NCI-H748 (cell line): ENCODE data around the gene C12orf50.
"Not testable (repeated sequence)": the region's sequence is repeated elsewhere in the genome, so short reads cannot be mapped to it uniquely, and the experiment has no call there.

Source experiments
- DNase-seq: peaks from one replicate; lab custom pipeline; 2025; ENCODE audit not compliant: unreplicated experiment; lab: John Stamatoyannopoulos, UW

The C12orf50 gene

DNA sequence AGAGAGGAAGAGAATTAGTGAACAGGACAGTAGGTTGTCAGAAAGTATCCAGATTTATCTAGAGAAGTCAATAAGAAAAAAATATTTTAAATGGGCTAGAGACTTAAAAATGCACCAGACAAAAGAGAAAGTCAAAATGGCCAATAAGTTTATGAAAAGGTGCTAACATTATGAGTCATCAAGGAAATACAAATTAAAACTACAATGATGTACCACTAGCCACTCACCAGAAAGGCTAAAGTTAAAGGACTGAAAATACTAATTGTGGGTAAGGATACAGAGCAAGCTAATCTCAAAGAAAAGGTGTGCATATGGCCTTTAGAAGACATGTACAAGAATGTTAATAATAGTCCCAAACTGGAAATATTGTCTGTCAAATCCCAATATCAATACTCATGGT lies 37.7 kb downstream of the C12orf50 start:
- DNase-seq, result no peak

DNA sequence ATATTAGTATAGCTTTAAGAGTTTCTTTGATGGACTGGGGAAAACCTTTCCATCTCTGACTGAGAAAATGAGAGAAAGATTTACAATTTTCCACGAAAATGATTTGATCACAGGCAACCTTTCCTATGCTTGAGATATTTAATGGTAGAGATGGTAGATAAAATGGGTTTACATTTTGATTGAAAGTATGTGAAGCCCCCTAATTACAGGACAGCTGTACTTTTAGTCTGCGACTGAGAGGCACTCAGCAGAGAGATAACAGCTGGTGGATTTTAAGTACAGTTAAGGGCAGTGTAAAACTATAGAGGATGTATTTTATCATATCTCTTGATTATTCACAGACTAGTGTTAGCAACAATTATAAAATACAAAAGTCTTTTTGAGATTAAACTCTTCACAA lies 40.7 kb downstream of the C12orf50 start:
- DNase-seq, result no peak

DNA sequence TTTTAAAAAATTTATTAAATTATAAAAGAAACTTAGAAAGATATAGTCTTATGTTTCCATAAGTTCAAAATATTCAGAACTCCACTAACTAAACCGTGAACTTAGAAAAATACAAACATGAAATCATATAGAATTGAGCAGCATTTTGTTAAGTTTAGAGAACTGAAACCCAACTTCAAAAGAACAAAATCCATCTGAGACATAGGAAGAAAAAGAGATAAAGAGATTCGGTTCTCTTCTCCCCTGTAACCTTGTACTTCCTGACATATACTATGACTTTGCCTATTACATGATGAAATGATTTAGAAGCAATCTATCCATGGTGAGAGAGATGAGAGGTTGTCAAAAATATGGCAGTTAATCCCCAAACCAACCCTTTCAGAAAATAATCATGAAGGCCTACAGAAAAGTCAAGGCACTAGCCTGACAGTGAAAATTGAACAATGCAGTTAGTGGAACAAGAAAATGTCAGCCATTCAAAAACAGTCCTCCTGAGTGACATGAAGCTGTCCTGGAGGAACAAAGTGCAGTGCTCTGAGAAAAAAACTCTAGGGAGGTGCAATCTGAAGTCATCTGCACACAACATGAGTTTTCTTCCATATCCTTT lies 44.0 kb downstream of the C12orf50 start:
- no peak for DNase-seq

DNA sequence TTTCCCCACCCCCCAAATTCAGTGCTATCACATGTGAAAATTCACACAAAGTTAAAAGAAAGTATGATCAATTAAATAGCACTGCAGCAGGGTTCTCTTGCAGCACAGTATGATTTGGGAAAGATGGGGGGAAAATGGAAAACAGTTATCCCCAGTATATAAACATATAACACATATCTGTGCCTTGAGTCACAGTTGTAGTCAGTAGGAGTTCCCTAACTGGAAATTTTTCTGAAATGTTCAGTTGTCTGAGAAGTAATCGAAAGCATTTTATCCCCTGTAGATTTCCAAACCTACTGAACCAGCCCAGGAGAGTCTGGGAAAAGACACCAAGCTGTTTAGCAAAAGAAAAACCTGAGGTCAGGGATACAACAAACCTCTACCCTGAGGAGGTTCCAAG lies 47.0 kb downstream of the C12orf50 start:
- no peak for DNase-seq

DNA sequence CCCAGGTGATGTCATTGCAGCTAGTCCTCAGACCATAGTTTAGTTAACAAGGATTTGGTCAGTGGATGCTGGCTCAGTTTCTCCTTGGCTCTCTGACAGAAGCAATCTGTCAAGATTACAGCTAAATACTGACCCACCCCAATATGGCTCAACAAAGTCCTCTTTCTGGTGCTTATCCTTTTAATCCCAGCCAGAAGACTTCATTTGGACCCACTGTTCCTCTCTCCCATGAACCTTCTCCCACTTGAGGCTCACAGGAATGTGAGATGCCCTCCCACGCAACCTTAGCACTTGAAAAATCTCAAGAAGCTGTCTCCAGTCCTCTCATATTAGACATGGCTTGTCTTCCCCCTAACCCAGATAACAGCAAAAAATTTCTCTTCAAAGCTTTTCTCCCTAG lies 47.7 kb downstream of the C12orf50 start:
- no peak for DNase-seq

DNA sequence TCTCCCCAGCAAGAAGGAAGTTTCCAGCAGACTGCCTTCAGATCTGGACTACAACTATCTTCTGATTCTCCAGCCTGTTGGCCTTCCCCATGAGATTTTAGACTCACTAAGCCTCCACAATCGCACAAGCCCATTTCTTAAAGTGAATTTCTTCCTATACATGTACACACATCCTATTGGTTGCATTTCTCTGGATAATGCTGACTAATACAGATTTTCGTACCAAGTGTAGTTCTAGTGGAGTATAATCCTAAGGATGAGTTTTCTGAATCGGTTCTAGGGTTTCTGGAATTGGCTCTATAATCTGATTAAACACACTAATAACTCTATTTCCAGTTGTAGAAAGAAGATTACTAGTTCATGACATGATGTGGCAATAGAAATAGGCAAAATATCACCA lies 53.3 kb downstream of the C12orf50 start:
- DNase-seq, result no peak

DNA sequence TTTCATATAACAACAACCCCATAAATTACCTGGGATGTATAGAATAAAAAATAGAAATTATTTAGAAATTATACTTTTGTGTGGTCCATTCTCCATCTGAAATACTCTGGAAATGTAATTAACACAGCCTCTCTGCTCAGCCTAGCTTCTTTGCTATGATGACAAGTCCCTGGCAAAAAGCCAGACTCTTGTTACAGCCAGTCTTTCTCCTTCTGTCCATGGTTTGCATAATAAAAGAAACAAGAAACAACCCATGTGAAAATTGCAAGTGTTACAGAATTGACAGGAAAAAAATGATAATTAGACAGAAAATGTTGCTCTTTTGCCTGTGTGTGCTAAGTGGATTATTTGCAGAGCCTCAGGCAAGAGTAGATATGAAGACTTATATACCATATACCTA lies 61.3 kb downstream of the C12orf50 start:
- DNase-seq, result peak; percentile 84

DNA sequence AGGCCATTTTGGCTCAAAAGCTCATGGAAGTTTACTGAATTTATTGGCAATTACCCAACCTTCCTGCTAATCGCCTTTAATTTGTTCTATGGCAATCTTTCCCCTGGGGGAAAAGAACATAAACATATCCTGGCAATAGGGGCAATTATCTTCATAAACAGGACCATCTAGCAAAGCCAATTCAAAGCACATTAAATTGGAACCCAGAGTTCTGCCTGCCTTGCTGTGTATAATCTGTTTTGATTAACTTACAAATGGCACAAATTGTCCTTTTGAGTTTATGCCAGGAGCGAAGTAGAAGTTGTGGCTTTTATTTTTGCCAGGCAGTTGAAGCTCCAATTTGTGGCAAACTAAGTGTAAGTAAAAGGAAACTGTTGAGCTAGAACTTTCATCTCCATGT lies 68.6 kb downstream of the C12orf50 start:
- DNase-seq, result peak; percentile 89

DNA sequence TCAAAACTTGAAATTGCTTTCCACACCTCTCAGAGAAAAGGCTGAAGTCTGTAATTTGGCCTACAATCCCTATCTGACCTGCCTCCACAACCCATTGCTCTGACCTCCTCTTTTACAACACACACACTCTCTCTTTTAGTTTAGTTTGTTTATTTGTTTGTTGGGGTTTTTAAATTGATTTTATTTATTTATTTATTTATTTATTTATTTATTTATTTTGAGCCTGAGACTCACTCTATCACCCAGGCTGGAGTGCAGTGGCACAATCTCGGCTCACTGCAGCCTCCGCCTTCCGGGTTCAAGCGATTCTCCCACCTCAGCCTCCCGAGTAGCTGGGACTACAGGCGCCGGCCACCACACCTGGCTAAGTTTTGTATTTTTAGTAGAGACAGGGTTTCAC lies 75.2 kb downstream of the C12orf50 start:
- DNase-seq, result not testable (repeated sequence)

DNA sequence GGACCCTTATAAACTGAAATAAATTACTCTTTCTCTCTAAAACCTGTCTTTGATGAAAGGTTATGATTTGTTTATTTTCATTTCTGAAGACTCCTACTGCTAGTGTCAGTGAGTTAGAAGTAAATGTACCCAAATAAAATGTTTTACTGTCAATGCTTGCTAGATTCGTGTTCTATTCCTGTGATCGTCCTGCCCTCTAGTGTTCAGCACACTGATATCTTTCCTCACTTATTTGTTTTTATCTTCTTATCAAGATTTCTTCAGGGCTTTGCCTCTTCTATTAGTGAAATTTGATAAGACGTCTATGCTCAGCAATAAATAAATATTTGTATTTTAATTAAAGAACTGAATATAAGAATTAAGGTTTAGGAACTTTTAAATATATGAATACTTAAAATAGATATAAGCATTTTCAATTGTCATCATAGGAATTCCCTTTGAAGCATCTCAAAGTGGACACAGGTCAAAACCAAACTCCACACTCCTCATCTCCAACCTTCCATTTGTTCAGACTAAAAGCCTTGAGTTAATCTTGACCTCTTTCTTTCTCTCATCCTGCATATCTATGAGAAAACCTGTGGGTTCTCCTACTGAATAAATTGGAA lies 75.8 kb downstream of the C12orf50 start:
- DNase-seq, result peak; percentile 58

DNA sequence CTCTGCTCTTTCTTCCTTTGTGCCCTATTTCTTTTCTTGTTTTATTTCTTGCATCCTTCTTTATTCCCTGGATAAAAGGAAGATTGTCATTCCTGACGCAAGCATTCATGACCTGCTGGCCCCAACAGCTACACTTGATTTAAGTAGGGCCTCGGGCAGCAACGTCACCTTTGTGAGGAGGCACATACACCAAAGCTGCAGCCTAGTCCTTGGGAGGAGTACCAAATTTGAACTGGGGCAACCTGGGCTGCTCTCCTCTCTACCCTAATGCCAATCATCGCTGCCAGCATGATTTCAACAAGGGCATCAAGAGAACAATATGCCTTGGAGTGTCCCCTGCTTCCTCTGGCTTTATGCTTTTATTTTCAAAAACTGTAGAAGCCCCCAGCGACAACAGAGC lies 76.4 kb downstream of the C12orf50 start:
- no peak for DNase-seq

DNA sequence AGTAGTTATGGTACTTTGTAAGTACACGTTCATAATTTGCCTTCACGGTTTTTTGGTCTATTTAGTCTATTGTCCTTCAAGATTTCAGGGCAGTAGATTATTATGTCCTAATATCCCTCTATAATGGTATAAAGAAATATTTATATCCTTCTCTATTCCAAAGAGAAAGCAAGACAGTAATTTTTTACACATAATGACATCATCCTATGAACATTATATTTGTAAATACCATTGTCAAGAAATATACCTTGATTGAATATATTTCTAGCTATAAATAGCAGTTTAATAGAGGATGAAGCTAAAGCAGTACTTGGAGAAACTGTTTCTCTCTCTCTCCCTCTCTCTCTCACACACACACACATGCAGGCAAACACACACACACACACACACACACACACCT lies 77.0 kb downstream of the C12orf50 start:
- no peak for DNase-seq

DNA sequence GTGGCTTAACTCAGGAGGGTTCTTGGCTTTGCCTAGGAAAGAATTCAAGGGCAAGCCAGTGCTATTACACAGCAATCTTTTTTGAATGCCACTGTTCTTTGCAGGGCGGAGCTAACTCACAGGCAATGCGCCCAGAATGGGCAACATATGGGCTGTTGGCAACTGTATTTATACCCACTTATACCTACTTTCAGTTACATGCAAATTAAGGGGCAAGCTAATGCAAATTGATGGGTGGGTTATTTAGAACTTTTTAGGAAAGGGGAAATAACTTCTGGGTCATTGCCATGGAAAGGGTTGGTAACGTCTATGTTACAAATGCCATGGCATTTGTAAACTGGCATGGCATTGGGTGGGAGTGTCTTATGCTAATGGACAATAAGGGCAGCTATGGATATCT lies 85.4 kb downstream of the C12orf50 start:
- DNase-seq, result no peak

DNA sequence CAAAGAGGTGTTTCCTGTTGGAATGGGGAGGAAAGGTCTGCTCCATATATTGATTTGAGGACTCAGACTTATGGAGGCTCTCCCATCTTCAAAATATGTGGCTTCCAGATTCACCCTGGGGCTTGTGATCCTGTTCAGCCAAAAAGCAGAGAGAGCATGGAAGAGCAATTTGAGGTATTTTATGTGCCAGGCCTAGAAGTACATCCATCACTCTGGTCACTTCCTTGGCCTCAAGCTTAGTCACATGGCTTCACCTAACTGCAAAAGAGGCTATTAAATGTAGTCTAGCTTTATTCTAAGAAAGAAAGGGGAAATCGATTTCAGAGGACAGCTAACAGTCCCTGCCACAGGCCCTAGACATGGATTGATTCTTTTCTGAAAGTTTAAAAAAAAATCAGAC lies 86.2 kb downstream of the C12orf50 start:
- no peak for DNase-seq

DNA sequence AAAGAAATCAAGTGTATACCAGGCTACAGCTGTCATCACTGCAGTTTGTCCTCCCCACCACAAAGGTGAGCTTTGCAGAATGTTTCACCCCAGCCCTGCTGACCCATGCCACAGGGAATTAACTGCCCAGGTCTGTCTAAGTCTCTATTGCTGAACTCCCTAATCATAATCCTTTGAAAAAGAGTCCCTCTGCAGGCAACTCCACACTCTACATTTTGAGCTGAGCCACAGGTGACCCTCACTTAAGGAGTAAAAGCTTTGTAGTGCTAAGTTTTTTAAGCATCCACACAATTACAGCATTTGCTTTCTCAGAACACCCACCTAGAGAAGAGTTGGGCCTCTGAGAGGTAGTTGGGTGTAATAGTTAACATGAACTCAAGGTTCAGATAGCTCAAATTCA lies 90.0 kb downstream of the C12orf50 start:
- no peak for DNase-seq

DNA sequence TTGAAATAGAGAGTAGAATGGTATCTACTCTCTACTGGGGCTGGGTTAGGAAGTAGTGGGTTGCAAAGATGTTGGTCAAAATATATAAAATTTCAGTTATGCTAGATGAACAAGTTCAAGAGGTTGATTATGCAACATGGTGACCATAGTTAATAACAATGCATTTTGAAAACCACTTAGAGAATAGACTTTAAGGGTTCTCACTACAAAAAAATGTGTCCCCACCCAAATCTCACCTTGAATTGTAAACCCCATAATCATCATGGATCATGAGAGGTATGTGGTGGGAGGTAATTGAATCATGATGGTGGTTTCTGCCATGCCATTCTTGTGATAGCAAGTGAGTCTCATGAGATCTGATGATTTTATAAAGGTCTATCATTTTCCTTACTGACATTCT lies 94.0 kb downstream of the C12orf50 start:
- DNase-seq, result no peak

DNA sequence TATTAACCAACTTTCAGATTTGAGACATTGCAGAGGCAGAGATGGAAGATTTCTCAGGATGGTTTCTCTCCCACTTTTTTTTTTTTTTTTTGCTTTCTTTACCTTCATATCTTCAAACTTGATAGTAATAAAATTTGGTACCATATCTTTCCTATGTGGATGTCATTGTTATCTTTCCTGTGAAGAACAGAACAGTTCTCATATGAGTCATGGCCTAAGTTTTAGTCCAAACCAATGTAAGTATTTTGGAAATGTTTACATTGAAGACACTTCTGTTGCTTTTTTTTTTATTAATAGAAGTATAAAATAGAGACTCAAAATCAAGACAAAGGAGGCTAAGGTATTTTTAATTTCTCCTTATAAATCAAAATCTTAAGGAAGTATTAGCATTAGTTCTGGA lies 95.2 kb downstream of the C12orf50 start:
- no peak for DNase-seq

DNA sequence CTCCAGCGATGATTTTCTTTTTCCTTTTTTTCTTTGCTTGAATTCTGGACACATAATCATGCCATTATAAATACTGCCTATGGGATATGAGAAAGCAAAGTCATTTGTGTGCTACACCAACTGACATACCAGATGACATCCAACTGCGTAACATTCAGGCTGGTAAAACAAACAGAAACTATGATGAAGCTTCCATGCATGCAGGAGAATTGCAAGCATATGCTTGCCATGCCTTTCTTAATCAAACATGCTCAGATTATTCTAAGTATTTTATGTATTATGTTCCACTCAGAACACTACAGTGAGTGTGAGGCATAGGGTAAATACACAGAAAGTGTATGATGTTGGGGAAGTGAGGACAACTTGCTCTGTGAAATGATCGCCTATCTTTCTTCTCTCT lies 97.4 kb downstream of the C12orf50 start:
- no peak for DNase-seq

DNA sequence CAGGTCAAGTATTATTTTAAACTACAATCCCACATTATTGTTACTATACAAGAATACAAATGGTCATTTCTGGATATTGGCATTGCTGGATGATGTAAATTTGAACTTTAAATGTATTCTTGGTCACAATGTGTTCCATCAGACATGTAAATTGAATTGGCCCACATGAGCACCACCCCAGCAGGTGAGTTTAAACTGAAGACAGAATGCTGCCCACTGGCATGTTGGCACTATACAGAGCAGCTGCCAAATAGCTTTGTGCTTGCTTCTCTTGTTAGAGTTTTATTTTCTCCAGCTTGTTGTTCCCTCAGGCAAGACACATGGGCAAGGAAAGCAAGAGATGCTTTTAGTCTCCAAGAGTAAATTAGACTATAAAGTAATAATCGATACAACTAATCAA lies 98.6 kb downstream of the C12orf50 start:
- no peak for DNase-seq
